PC-3 (cell line): Measurements from ENCODE around the gene USP34.

ENCODE experiments used
- CTCF ChIP-seq: fragments of 300-600 bp; sonication (generic); conservative IDR thresholded peaks from 2 replicates; pipeline ENCODE4 v1.5.1; 2017; ENCODE audit warnings: antibody characterized with exemption, low read depth, mild to moderate bottlenecking, low read length
- EZH2 ChIP-seq: fragments of 300-600 bp; sonication (generic); IDR thresholded peaks from one replicate; pipeline ENCODE4 v1.6.1; 2017; ENCODE audit warnings: antibody characterized with exemption, mild to moderate bottlenecking, low read length; ENCODE audit not compliant: unreplicated experiment
- EZH2phosphoT487 ChIP-seq: fragments of 300-600 bp; sonication (generic); IDR thresholded peaks from 2 replicates; pipeline ENCODE4 v1.6.1; 2018; ENCODE audit warnings: mild to moderate bottlenecking, antibody characterized with exemption, low read length, borderline replicate concordance

- no peak for TF ChIP-seq CTCF
- no peak for TF ChIP-seq EZH2phosphoT487
- TF ChIP-seq EZH2: no peak
Measured at GRCh38 chr2:61295981-61296380, 174.9 kb downstream of the USP34 start.
